ENCODE results near the gene C1S.
"Not testable (repeated sequence)": the region's sequence is repeated elsewhere in the genome, so short reads cannot be mapped to it uniquely, and the experiment has no call there.

The C1S gene

GRCh38 chr12:7046383-7047105, 14.0 kb upstream of the C1S start:
- no peak for DNase-seq (ENCODE audit: low read depth, low spot score)

DNA sequence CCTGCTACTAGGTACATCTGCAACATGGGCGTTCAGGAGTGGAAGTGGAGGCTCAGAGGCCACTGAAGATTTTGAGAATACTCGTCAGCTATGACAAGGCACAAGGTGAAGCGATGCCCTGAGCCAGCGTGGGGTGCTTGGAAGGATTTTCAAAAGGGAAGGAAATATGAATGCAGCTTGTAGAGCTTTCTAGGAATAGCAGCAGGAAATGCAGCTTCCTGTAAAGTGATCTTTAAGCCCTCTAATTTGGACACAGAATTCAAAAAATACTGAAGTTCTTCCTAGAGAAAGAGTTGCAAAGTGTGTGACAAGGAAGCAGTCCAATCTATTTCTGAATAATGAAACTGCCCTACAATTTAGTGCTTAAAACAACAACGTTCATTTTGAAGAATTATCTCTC, 13.2 kb upstream of the C1S start:
- DNase-seq (ENCODE audit: low read depth, low spot score): no peak

GRCh38 chr12:7049445-7049951, 11.0 kb upstream of the C1S start:
- DNase-seq (ENCODE audit: low read depth, low spot score): not testable (repeated sequence)

DNA sequence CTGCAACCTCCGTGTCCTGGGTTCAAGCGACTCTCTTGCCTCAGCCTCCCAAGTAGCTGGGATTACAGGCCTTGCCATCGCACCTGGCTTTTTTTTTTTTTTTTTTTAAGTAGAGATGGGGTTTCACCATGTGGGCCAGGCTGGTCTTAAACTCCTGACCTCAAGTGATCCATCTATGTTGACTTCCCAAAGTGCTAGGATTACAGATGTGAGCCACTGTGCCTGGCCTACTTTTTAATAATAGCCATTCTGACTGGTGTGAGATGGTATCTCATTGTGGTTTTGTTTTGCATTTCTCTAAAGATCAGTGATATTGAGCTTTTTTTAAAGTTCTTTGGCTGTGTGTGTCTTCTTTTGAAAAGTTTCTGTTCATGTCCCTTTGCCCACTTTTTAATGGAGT, 10.5 kb upstream of the C1S start:
- DNase-seq (ENCODE audit: low read depth, low spot score): not testable (repeated sequence)

- no peak for DNase-seq (ENCODE audit: low read depth, low spot score)
These were observed 5.6 kb upstream of the C1S start for GRCh38 chr12:7054925-7055324.

- not testable (repeated sequence) for DNase-seq (ENCODE audit: low read depth, low spot score)
These were observed 4.8 kb upstream of the C1S start for GRCh38 chr12:7055736-7056135.

DNA sequence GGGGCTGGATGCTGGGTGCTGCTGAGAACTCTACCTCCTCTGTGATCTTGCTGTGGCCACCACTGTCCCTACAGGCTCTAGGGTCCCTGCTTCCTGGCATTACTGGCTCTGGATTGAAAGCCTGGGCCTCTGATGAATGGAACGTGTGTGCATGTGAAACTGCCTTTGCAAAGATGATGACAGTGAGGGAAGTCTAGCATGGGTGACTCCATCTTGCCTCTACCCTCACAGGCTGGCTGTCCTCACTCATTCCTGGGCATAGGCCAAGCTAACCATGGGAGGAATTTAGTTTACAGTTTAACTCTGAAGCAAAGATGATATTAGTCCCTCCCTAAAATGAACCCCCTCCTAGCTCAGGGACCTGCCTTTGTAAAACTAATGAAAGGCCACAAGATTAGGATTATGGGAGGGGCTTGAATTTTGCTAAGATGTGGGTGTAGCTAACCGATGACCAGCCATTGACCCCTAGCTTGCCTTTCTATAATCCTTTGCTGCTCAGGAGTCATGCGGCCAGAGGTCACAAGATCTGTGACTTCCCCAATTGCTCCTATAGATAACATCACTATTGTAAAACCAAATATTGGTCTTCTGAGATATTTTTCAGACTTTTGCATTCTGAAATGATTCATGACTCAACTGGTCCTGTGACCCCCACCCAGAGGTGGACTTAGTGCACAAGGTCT, 2.2 kb upstream of the C1S start:
- DNase-seq (ENCODE audit: low read depth, low spot score): no peak

DNA sequence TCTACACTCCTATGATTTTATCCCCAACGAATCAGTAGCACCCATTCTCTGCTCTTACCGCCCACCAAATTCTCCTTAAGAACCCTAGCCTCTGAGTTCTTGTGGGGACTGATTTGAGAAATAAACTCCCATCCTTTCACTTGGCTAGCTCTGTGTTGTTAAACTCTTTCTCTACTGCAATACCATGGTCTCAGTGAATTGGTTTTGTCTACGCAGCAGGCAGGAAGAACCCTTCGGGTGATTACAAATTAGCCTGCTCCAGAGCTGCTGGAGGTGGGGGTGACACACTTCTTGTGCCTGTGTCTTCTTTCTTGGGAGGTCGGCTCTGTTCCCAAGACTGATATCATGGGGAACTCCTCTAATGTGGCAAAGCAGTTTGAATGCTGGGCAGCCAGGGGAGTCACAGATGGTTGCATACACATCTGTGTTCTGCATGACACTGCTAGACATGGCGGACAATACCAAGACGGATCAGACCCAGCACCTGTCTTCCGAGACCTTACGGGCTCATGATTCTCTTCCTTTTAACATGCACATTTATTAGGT, 1.6 kb upstream of the C1S start:
- no peak for DNase-seq (ENCODE audit: low read depth, low spot score)

GRCh38 chr12:7059780-7060179, 738 bp upstream of the C1S start:
- no peak for DNase-seq (ENCODE audit: low read depth, low spot score)

GRCh38 chr12:7061138-7061537, 620 bp downstream of the C1S start:
- DNase-seq (ENCODE audit: low read depth, low spot score): no peak

DNA sequence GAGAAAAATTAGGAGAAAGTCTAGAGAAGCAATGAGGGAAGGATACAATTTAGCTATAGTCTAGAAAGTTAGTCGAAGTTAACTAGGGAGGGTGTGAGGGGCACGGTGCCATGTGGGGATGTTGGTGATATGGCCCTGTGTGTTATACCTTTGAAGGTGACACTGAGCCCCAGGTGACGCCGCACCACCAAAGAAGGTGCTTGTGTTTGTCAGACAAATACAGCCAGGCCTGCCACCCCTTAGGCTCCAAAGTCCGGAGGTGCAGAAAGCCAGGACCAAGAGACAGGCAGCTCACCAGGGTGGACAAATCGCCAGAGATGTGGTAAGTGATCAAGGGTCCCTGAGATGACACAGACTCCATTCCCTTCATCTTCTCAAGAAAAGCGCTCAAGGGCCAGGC, 1.1 kb downstream of the C1S start:
- DNase-seq (ENCODE audit: low read depth, low spot score): no peak

DNA sequence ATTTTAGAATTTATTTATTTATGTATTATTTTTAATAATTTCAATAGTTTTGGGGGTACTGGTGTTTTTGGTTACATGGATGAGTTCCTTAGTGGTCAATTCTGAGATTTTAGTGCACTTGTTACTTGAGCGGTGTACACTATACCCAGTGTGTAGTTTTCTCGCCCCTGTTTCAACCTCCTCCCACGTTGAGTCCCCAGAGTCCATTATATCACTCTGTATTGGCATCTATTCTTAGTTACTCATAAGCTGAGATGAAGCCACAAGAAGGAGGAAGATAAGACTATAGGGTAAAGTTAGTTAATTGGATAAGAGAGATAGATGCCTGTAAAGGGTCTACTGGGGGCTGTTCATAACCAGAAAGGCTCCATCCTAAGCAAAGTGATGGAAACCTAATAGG, 4.0 kb downstream of the C1S start:
- DNase-seq (ENCODE audit: low read depth, low spot score): no peak

DNA sequence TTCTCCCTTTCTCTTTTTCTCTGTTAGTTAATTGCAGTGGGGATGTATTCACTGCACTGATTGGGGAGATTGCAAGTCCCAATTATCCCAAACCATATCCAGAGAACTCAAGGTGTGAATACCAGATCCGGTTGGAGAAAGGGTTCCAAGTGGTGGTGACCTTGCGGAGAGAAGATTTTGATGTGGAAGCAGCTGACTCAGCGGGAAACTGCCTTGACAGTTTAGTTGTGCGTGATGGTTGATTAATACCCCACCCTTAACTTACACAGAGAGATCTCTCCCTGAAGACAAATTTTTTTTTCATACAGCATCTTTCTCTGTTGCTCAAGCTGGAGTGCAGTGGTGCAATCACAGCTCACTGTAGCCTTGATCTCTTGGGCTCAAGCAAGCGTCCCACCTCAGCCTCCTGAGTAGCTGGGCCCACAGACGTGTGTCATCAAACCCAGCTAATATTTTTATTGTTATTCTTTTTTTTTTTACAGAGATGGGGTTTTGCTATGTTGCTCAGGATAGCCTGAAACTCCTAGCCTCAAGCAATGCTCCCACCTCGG, 4.6 kb downstream of the C1S start:
- DNase-seq (ENCODE audit: low read depth, low spot score): no peak

DNA sequence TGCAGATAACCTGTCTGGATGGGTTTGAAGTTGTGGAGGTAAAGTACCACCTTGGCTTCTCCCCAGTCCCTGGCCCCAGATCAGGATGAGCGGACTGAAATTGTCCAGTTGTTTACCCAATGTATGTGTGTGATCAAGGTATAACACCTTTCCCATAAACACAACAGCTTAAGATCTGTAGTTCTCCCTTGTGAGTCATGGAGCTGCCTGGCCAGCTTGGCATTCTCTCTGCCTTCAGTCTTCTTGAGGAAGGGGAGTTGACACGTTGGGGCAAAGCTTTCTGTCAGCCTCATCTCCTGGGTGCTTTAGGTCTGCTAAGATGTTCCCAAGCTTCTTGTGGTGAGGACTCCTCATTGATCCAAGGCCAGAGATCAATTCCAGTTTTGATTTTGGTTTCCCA, 6.1 kb downstream of the C1S start:
- DNase-seq (ENCODE audit: low read depth, low spot score): no peak

DNA sequence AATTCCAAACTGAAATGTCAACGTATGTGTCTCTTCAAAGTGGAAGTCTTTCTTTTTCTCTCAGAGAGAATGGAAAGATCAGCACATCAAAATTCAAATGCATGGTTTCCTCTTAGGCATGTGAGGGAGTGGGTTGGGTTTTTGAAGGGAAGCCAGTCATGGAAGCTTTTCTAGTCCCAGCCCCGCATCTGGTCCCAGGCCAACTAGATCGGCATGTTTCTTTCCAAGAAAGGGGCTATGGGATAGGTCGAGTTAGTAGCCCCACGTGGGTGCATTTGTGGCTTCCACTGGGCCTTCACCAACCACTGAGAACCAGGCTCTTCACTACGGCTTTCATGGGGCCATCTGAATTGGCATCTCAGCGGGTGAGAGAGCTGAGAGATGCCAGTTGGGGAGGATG, 6.6 kb downstream of the C1S start:
- no peak for DNase-seq (ENCODE audit: low read depth, low spot score)

GRCh38 chr12:7068240-7068993, 7.9 kb downstream of the C1S start:
- no peak for DNase-seq (ENCODE audit: low read depth, low spot score)

GRCh38 chr12:7068994-7069346, 8.5 kb downstream of the C1S start:
- no peak for DNase-seq (ENCODE audit: low read depth, low spot score)

- no peak for DNase-seq (ENCODE audit: low read depth, low spot score)
These were observed 8.9 kb downstream of the C1S start for GRCh38 chr12:7069386-7069785.

DNA sequence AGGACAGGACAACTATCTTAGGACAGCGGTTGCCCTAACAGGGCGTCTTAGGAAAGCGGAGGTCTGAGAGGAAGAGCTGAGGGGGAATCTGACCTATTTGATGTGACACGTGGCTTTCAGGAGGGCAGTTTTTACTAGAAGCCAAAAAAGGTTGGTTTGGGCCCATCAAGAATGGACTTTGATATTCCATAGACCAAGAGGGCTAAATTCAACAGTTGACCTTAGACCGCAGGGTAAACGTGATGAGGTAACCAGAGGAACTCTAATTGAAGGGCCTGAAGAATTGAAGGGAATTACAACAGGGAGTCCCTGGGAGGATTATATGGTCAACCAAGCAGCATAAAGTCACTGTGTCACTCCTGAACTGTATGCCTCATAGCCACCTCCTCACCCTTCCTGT, 11.5 kb downstream of the C1S start:
- no peak for DNase-seq (ENCODE audit: low read depth, low spot score)

DNA sequence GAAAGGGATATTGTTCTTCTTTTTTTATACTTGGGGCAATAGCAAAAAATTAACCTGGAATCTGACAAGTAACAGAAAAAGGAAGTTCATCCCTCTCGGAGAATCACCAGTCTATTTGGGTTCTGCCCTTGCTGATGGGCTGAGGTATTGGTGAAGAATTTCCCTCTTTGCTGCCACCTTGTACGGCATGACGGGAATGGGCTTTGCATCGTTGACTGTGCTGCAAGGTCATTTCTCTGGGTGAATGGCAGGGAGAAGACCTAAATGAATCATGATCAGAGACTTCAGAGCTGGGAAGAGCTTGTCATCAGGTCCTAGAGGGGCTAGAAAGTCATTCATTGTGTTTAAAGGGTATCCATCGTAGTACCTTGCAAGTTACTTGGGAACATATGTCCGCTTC, 12.0 kb downstream of the C1S start:
- DNase-seq (ENCODE audit: low read depth, low spot score): no peak

- no peak for DNase-seq (ENCODE audit: low read depth, low spot score)
These were observed 13.4 kb downstream of the C1S start for GRCh38 chr12:7073946-7074345.

- no peak for DNase-seq (ENCODE audit: low read depth, low spot score)
These were observed 15.0 kb downstream of the C1S start for GRCh38 chr12:7075518-7075917.
